ENCODE measurements around the gene SEC31B.

GRCh38 chr10:100442548-100442947 lies 77.1 kb downstream of the SEC31B start:
- no peak for TF ChIP-seq CTCF (IDR thresholded peaks at IDR 0.05; ENCODE audit: extremely low read depth in 1 of 2, insufficient read depth in 1 of 2, low read depth in 1 of 2, low read length in 2 of 2)
- TF ChIP-seq POLR2A (IDR thresholded peaks at IDR 0.05; ENCODE audit: low read depth, low read length), result no peak
- no peak for TF ChIP-seq MYC (IDR thresholded peaks at IDR 0.05; ENCODE audit: low read depth, low read length)
- TF ChIP-seq JUN (IDR thresholded peaks at IDR 0.05; ENCODE audit: borderline replicate concordance, insufficient read depth, insufficient read length, low read depth), result no peak

All from endothelial cell of umbilical vein (primary cell).